OCI-LY7 (cell line): Measurements from ENCODE around the gene AUTS2.

Experiments
- EZH2phosphoT487 ChIP-seq: fragments of 200-600 bp; sonication (generic); IDR thresholded peaks from 2 replicates; pipeline ENCODE4 v1.6.1; 2018; ENCODE audit warnings: low read depth, borderline replicate concordance, mild to moderate bottlenecking, mixed run types, antibody characterized with exemption, low read length, moderate library complexity, mixed read lengths
- TF ChIP-seq, protein P1 (sequence below): fragments of 200-600 bp; sonication (generic); conservative IDR thresholded peaks from 2 replicates; pipeline ENCODE4 v1.5.1; 2014; ENCODE audit warnings: mild to moderate bottlenecking, antibody characterized with exemption, low read length, moderate library complexity, mixed read lengths

DNA sequence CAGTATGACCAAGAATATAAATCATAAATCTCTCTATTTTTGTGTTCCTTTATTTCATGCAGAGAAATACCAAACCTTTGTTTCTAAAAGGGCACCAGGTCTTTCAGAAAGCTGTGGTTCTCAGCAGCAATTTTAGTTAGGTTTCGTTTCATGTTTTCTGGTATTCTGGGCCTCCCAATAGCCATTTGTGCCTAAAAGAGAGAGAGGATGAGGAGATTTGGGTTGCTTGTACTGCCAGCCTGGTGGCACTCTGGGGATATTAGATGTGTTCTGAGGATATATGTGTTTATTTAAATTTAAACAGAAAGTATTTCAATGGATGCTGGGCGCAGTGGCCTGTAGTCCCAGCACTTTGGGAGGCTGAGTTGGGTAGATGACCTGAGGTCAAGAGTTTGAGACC, 471.7 kb downstream of the AUTS2 start:
- TF ChIP-seq, protein P1, sequence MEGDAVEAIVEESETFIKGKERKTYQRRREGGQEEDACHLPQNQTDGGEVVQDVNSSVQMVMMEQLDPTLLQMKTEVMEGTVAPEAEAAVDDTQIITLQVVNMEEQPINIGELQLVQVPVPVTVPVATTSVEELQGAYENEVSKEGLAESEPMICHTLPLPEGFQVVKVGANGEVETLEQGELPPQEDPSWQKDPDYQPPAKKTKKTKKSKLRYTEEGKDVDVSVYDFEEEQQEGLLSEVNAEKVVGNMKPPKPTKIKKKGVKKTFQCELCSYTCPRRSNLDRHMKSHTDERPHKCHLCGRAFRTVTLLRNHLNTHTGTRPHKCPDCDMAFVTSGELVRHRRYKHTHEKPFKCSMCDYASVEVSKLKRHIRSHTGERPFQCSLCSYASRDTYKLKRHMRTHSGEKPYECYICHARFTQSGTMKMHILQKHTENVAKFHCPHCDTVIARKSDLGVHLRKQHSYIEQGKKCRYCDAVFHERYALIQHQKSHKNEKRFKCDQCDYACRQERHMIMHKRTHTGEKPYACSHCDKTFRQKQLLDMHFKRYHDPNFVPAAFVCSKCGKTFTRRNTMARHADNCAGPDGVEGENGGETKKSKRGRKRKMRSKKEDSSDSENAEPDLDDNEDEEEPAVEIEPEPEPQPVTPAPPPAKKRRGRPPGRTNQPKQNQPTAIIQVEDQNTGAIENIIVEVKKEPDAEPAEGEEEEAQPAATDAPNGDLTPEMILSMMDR: no peak
- TF ChIP-seq EZH2phosphoT487: no peak
